HG03432 (cell line): Measurements from ENCODE around the gene MAP2K5.

ENCODE experiments used
- ATAC-seq: cut with Tn5 transposase; IDR thresholded peaks from one replicate; pipeline ENCODE4 v1.9.1; 2021; ENCODE audit warnings: mild to moderate bottlenecking, moderate library complexity; ENCODE audit not compliant: unreplicated experiment

MAP2K5 gene

DNA sequence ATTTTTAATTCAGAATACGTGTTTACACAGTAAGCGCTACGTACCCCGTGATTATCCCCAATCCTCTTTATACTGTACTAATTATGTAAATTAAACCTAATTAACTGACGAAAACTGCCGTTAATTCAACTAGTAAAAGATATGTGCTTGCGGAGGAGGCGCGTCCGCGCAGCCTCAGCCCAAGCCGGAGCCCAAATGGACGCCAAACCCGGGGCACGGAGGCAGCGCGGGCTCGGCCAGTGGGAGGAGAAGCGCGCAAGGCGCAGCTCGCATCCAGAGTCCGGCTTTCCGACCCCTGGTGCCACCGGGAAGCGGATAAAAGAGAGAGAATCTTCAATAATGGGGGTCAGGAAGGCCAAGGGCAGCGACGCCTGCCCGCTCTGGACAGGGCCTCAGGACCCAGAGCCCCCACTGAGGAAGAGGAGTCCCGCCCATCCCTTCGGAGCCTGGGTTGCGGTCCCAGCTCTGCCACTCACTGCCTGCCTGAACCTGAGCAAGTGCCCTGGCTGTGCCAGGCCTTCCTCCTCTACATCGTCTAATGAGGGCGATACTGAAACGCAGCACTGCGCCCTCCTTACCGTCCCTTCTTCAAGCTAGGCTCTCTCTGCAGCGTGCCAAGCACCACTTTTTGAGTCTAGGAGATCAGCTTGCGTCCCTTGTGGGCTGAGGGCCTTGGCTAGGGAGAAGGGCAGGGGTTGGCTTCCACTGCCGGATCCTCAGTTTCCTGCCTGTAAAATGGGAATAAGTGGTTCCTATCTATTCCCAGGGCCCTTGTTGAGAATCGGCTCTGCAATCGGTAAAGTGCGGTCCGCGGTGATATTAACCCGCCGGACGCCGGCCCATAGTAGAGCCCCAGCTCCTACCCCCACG is 277.9 kb downstream of the MAP2K5 start:
- ATAC-seq: no peak

DNA sequence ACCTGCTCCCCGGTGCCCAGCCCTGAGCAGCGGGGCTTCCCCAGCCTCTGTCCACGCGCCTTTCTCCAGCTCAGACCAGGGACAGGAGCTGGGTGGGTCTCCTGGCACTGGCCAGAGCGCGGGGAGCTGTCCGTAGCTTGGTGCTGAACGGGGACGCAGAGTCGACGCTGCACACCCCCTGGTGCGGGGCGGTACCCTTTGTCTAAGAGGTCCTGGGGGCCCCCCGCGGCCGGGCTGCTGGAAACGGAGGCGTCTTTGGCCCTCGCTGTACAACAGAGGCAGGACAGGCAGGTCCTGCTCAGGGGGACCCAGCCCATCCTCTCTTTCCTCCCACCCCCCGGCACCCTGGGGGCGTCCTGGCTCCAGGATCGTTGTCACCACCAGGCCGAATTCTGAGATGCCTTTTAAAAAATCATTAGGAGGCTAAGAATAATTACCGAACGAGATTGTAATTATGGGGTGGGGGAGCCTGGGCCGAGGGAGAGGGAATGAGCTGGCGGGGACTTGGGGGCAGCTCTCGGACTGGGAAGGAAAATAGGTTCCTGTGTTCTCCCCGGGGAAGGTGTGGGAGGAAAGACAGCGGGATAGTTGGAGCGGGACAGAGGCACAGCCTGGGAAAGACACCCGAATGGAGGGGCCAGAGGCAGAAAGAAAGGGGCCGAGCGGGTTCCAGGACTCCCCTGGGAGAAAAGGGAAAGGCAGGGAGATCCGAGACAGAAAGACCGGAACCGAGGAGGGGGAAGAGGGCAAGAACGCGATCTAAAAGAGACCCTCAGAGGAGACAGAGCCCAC is 278.7 kb downstream of the MAP2K5 start:
- ATAC-seq: no peak

DNA sequence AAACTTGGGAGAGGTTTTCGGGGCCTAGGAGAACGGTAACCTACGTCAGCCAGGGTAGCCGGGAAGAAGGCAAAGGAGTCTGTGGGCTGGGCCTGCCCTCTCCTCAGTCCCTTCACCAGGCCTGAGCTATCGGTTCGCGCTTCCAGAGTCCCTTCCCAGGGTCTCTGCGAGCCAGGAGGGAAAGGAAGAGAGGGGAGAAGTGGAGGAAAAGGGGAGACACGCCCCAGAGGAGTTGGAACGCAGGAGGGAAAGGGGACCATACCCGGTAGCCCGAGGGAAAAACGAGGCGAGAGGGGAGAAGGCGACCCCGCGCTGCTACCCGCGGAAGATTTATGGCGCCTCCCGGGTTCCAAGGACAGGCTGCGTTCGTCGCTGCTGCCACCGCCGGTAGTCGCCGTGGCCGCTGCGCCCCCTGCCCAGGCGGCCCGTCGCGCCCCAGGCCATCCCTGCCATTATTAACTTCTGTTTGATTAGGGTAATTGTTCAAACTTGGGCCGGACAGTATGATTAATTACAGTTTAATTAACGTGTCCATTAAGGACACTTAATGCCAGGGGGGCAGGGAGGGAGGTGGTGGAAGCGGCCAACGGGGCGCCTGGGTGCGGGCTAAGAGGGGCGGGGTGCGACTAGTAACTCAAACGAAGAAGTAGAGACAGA is 279.4 kb downstream of the MAP2K5 start:
- ATAC-seq: no peak

DNA sequence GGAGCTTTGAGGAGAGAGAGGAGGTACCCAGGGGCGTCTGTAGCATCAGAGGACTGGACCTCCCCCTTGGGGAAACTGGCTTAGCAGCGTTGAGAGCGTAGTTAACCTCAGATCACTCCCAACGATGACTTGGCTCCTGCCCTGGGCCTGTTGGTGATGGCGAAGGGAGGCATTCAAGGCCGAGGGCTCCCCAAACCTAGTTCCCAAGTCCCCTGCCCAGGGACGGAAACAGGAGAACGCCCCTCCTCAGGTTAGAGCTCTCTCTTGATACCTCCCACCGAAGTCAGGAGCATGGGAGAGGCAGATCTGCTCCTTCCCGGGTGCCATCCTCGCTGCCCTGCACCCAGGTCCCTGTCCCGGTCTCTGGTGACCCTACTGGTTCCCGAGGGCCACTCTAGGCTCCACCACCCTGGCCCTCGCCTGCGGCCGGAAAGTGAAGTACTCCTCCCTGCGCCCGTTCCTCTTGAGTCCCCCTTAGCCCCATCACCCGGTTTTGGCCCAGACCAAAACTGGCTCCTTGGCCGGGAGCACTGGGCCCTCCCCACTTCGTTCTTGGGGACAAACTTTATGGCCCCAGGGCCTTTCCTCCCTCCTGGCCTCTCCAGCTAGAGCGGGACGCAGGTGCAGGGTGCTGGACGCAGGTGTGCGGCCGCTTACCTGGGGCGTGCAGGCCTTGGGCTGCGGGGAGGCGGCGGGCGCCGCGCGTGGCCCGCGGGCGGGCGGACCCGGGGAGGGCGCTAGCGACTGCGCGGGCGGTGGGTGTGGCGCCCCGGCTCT is 280.2 kb downstream of the MAP2K5 start:
- ATAC-seq: no peak

- no peak for ATAC-seq
Observed at GRCh38 chr15:67823314-67824196, 281.1 kb downstream of the MAP2K5 start.

- no peak for ATAC-seq
Observed at GRCh38 chr15:67824197-67824968, 281.9 kb downstream of the MAP2K5 start.

GRCh38 chr15:67824976-67825880 is 282.7 kb downstream of the MAP2K5 start, which contains the start of gene SKOR1:
Gene SKOR1, plus strand, starts transcription at chr15:67825509. Its CDS starts 94 bp downstream, at chr15:67825603.
- ATAC-seq: no peak

GRCh38 chr15:67825881-67826716 is 283.6 kb downstream of the MAP2K5 start:
- ATAC-seq: no peak

DNA sequence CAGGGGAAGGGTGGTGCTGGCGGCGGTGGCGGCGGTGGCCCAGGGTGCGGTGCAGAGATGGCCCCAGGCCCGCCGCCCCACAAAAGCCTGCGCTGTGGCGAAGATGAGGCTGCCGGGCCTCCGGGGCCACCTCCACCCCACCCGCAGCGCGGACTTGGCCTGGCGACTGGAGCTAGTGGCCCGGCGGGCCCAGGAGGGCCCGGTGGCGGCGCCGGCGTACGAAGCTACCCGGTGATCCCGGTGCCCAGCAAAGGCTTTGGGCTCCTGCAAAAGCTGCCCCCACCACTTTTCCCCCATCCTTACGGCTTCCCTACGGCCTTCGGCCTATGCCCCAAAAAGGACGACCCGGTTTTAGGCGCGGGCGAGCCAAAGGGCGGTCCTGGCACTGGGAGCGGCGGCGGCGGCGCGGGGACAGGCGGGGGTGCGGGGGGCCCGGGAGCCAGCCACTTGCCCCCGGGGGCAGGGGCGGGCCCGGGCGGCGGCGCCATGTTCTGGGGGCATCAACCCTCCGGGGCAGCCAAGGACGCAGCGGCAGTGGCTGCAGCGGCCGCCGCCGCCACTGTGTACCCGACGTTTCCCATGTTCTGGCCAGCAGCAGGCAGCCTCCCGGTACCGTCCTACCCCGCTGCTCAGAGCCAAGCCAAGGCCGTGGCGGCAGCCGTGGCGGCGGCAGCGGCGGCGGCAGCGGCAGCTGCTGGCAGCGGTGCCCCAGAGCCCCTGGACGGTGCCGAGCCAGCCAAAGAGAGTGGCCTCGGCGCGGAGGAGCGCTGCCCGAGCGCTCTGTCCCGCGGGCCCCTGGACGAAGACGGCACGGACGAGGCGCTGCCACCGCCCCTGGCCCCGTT is 284.4 kb downstream of the MAP2K5 start:
- no peak for ATAC-seq

DNA sequence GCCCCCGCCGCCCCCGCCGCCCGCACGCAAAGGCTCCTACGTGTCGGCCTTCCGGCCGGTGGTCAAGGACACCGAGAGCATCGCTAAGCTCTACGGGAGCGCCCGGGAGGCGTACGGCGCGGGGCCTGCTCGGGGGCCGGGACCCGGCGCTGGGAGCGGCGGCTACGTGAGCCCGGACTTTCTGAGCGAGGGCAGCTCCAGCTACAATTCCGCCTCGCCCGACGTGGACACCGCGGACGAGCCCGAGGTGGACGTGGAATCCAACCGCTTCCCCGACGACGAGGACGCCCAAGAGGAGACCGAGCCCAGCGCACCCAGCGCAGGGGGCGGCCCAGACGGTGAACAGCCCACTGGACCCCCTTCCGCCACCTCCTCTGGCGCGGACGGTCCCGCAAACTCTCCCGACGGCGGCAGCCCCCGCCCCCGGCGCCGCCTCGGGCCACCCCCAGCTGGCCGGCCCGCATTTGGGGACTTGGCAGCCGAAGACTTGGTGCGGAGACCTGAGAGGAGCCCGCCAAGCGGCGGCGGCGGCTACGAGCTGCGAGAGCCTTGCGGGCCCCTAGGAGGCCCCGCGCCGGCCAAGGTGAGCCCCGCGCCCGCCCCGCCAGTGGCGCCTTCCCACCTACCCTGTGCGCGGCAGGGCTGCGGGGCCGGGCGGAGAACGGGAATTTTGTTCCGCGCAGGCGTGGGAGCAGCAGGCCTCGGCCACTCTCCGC is 285.2 kb downstream of the MAP2K5 start:
- ATAC-seq: no peak

DNA sequence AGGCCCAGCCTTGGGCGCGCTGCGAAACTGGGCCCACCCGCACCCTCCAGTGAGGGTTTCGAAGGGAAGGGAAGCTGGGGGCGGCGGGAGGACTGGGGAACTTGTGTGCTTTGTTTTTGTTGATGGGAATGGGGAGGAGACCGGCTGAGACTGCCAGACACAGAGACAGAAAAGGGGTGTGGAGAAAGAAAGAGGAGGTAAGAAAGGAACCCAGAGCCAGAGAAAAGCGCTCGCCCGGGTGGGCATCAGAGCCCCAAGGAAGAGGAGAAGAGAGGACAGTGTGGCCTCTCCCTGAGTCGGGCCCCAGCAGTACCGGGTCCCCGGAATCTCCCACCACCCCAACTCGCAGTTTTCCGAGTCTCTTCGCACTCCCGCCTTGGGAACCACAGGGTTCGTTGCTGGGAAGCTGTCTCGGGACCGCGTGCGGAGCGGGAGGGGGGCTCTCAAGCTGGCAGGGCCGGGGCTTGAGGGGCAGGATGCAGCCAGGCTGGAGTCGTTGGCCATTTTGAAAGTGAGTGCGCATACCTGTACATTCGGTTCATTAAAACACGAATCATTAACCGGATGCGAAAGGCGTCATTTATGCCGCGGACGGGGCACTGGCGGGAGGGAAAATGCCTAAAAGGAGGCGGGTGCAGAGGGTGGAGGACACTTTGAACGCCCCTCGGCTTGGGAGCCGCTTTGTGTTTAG is 285.9 kb downstream of the MAP2K5 start:
- no peak for ATAC-seq

GRCh38 chr15:67828969-67829646 is 286.6 kb downstream of the MAP2K5 start:
- no peak for ATAC-seq

GRCh38 chr15:67829647-67830504 is 287.4 kb downstream of the MAP2K5 start:
- no peak for ATAC-seq
